Germinal center (tissue), 1 donor: ENCODE results near the gene MIEF2.
A peak's percentile ranks its signal among the peaks of the same experiment; 100 is the strongest.

Experiments
- DNase-seq: peaks from one replicate; pipeline ENCODE4 v3.0.0; 2012; ENCODE audit warnings: mixed read lengths, low spot score

The MIEF2 gene

DNA sequence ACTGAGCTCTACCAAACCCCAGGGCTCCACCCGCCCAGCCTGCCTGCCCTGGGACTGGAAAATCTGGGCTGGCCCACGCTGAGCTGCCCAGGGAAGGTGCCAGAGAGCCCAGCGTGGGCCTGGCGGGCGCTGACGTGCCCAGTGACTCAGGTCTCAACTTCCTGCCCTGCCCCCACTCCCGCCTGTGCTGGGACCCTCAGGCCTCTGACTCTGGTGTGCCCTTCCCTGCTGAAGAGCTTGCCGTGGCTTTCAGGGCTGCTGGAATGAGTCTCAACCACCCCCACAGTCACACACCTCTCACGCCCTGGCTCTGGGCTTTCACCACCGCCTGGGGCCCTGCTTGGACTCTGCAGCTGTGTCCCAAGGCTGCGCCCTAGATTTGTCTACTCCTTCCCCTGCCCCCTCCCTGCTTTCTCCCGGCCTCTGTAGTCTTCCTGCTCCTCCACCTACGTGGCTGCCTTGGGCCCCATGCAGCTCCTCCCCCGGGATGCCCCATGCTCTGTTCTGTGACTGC lies 24.7 kb upstream of the MIEF2 start:
- no peak for DNase-seq

DNA sequence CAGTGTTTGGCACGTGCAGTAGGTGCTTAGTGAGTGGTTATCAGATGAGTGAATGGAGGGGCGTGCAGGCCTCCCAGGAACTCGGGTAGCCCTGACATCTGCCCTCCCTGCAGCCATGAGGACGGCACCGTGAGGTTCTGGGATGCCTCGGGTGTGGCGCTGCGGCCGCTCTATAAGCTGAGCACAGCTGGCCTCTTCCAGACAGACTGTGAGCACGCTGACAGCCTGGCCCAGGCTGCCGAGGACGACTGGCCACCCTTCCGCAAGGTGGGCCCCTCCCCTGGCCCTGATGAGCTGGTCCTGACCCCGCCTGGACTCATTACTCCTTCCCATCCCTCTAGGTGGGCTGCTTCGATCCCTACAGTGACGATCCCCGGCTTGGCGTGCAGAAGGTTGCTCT lies 24.0 kb upstream of the MIEF2 start:
- no peak for DNase-seq

DNA sequence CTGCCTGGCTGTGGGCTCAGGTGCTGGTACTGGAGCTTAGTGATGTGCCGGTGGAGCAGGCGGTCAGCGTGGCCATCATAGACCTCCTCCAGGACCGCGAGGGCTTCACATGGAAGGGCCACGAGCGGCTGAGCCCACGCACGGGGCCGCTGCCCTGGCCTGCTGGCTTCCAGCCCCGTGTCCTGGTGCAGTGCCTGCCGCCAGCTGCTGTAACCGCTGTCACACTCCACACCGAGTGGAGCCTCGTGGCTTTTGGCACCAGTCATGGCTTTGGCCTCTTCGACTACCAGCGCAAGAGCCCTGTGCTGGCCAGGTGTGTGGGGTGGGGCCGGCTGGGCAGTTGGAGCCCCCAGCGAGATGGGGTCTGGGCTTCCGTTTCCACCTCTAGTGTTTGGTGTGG lies 23.0 kb upstream of the MIEF2 start:
- no peak for DNase-seq

DNA sequence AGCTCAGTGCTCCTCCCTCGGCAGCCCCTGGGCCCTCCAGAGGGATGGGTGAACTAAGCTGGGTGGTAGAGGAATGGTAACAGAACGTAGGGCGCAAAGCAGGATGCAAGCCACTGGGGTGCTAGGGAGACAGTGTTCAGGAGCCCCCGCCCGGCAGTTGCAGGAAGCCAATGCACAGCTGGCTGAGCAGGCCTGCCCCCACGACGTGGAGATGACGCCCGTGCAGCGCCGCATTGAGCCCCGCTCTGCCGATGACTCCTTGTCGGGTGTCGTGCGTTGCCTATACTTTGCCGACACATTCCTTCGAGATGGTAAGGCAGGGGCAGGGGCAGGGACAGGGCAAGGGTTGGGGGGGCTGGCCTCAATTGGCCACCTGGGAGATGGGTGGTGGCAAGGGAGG lies 22.2 kb upstream of the MIEF2 start:
- no peak for DNase-seq

DNA sequence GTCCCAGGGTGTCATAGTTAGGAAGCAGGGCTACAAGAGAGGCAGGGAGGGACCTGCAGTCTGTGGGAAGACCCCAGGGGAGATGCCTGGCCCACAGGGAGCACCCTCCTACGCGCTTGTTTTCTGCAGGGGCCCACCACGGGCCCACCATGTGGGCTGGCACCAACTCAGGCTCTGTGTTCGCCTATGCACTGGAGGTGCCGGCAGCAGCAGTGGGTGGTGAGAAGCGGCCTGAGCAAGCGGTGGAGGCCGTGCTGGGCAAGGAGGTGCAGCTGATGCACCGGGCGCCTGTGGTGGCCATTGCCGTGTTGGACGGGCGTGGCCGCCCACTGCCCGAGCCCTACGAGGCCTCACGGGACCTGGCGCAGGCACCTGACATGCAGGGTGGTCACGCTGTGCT lies 20.0 kb upstream of the MIEF2 start:
- no peak for DNase-seq

DNA sequence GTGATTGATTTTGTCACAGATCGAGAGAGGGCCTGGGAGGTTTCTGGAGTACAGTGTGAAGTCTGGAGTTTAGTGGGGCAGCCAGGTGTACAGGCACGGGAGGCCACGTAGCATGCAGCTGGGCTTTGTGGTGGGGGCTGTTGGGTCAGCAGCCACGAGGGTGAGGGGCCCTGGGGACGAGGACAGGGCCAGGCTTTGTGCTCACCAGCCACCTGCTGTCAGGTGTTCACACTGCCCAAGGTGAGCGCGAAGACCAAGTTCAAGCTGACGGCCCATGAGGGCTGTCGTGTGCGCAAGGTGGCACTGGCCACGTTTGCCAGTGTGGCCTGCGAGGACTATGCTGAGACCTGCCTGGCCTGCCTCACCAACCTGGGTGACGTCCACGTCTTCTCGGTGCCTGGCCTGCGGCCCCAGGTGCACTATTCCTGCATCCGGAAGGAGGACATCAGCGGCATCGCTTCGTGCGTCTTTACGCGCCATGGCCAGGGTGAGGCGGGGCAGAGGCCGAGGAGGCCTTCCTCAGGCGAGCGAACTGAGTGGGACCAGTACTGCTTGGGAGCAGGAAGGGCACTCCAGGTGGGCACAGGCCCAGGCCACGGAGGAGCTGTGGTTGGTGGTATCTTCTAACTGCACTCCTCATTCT lies 19.1 kb upstream of the MIEF2 start:
- no peak for DNase-seq

DNA sequence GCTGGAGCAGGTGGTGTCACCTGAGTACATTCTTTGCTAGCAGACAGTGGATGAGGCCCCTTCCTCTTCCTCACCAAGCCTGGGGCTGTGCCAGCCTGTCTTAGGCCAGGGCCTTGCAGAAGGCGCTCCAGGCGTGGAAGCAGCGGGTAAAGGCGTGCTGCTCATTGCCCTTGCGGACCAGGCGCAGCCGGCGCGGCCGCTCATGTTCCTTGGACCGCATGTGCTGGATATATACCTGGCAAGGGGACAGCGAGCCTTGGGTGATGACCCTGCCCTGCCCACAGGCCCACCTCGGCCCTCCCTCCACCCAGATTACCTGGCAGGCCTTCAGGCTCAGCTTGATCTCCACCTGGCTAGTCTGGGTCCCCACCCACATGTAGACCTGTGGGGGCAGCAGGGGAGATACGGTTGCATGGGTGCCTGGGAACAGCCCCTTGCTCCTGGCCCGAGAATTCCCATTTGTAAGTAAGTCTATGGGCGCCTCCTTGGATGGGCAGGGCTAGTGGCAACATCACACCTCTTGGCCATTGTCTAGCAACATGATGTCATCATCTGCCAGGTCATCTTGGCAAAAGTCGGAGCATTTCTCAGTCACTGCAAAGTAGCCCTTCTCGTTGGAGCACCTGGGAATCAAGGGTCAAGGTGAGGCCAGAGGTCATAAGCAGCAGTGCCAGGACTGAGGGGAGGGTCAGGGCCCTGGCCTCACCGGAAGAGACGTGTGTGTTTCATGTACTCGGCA lies 15.3 kb upstream of the MIEF2 start:
- no peak for DNase-seq

DNA sequence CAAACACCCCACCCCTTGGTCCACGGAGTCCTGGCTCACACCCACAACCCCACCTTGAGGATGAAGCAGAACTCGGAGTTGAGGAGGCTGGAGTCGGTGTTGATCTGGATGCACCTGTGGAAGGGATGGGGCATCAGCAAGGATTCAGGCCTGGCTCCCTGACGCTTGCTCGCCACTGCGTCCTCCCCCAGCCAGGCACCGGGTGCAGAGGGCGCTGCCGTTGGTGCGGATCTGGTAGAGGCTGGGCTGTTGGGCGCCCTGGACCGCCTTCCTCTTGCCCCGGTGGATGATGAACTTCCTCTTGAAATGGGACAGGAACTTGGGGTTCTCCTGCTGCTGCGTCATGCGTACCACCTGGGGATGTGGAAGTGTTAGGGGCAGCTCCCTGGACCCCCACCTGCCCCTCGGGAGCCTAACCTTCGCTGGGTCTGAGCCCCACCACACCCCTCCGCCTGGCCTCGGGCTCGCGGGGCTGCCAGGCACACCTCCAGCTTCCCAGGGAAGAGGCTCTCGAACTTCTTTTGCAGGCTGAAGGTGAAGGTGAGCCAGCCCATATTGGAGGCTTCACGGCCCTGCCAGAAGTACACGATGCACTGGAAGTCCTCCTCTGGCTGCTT lies 14.2 kb upstream of the MIEF2 start:
- DNase-seq, result no peak

DNA sequence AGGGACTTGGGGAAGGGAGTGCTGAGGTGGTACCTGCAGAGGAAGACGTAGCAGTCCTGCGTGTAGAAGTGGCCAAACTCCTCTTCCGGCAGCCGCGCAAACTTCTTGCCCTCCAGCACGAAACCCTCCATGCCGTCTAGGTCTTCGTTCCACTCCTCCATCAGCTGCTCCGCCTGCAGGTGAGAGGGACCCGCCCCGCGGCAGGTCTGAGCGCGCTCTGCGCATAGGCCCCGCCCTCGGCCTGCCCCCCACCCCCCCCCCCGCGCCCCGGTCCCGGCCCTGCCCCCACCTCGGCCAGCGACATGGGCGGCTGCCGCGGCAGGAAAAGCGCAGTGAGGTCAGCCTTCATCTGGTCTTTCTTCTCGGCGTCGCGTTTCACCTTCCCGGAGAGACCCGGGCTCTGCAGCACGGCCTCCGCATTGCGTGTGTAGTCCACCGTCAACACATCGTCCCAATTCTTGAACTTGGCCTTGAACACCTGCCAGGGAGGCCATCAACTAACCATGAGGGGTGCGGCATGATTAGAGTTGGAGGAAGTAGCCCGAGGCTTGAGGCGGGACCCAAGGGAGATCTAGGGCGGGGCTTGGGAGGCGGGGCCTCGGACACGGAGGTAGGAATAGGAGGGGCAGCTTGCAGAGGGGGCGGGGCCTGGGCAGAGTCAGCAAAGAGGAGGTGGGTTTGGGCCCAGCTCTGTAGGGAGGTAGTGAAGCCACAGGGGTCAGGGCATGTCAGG lies 13.4 kb upstream of the MIEF2 start:
- peak; percentile 82 for DNase-seq

DNA sequence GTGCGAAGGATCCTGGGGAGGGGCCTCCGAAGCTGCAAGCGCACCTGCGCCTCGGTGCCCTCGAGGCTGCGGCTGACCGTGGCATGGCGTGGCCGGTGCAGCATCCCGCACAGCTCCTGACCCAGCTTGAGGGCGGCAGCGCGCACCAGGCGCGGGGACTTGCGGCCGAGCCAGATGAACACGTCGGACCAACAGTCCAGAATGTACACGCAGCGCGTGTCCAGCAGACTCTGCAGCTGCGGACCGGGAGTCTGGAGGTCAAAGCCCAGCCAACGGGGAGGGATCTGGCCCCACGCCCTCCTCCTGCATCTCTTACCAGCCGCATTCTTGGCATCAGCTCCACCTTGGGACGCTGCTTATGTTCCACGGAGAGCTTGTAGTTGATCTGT lies 12.9 kb upstream of the MIEF2 start:
- no peak for DNase-seq

DNA sequence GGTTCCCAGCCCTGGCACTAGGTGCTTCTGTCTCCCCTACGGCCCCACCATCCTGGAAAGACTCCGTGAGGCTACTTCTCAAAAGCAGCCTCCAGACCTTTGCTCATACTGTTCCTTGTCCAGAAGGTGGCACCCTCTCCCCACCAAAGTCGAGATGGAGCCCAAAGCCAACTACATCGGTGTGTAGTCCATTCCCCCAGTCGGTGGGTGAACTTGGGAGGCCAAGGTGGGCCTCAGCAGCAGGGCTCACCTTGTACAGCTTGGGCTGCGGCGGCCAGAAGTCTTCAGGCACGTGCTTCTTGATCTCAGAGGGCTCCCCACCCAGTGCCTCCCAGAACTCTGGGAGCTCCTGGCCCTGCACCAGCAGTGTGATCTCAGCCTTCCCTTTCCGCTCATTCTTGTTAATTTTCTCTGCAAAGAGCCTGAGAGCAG lies 12.1 kb upstream of the MIEF2 start:
- peak; percentile 87 for DNase-seq

DNA sequence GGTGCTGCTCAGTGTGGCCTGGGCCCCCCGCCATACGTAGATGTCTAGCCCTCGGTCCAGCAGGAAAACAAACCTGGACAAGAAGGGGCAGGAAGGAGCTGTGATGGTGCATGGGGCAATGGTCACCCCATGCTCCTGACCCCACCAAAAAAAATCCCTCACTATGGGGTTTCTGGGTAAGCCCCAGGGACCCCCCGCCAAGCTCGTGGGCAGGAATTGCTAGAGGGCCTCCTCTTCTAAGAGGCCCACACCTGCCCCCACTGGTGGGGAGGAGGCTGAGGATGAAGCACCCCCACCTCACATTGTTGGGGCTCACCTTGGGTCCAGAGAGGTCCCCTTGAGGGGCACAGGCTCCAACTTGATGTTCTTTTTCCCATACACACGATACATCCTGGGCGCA lies 11.7 kb upstream of the MIEF2 start:
- no peak for DNase-seq

DNA sequence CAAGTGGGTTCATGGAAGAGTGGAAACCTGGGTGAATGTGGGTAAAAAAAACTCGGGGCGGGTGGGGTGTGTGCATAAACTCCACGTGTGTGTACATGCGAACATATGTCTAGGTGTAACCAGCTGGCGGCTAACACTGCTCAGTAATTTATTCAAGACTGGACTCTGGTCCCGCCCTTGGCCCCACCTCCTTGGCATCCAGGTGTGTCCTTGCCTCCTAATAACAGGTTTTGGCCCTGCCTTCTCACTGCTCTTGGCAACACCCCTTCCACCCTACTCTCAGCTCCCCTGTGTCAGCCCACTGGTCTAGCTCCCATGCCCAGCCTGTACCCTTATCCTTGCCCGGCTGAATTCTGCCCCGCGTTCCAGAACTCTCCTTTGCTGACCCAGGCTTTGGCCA lies 10.2 kb upstream of the MIEF2 start:
- DNase-seq, result no peak

DNA sequence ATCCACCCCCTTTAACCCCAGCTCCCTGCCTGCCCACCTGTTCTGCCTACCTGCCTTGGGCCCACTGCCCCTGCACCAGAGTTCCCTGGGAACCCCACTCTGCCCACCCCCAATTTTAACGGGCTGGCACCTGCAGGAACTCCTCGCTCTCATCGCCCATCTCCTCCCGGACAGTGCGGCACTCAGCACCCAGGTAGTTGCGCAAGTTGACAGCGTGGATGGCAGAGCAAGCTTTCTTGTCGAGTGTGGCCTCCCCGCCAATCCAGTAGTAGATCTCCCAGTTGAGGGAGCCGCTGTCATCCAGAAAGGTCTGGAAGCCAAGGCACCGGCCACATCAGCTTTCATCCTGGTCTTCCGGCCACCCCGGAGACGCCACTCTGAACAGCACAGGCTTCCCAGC lies 9.8 kb upstream of the MIEF2 start:
- no peak for DNase-seq

DNA sequence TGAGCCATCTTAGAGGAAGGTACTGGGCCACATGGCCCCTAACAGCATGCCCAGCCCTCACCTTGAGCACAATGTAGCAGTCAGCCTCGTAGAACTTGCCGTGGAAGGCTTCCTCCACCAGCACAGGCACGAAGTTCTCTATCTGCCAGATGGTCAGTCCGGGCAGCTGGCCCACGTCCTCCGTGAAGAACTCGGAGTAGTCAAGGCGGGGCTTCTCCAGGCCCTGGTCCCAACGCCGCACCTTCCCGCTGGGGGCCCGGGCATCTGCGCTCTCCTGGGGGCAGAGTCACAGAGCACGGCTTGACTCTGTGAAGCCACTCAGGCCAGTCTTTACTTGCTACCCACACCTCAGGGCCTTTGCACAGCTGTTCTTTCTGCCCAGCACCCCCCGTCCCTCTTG lies 9.3 kb upstream of the MIEF2 start:
- no peak for DNase-seq

DNA sequence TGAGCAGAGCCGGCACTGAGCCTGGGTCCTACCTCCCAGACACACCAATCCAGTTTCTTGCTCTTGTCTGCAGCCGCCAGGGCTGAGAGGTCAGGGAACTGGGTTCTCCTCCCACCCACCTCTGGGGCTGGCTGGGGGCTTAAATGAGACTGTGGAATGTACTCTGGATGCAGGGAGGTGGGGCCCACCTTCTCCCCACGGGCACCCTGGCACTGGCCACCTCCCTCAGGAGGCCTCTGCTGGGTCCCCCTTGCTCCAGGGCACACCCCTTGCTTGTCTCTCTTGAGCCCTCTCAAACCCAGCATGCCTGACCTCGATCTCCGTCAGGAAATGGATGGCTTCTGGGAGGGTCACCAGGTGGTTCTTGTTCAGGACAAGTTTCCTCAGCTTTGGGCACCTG lies 8.3 kb upstream of the MIEF2 start:
- DNase-seq, result no peak

DNA sequence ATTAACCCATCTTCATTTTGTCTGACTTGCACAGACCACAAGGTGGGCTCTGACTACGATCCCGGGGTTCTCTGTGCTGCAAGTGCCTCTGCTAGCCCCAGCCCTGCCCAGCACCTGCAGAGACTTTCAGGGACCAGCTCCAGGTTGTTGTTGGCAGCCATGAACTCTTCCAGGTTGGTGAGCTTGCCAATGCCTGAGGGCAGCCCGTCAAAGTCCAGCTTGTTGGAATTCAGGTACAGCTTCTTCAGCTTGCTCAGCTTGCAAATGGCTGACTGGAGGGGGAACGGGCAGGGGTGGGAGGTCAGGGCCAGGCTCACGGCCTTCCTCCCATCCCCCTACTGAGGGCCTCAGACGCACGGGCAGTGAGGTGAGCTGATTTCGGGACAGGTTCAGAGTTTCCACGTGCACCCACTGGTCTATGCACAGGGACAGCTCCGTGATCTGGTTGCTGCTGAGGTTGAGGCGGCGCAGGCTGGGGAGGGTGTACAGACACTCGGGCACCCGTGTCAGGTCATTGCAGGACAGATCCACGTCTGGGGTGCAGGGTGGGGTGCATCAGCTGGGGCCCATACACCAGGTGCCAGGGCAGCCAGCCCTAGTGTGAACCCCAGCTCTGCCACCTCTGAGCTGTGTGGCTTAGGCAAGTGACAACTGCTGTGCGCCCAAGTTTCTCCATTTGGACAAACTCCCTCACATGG lies 7.1 kb upstream of the MIEF2 start:
- DNase-seq, result no peak

DNA sequence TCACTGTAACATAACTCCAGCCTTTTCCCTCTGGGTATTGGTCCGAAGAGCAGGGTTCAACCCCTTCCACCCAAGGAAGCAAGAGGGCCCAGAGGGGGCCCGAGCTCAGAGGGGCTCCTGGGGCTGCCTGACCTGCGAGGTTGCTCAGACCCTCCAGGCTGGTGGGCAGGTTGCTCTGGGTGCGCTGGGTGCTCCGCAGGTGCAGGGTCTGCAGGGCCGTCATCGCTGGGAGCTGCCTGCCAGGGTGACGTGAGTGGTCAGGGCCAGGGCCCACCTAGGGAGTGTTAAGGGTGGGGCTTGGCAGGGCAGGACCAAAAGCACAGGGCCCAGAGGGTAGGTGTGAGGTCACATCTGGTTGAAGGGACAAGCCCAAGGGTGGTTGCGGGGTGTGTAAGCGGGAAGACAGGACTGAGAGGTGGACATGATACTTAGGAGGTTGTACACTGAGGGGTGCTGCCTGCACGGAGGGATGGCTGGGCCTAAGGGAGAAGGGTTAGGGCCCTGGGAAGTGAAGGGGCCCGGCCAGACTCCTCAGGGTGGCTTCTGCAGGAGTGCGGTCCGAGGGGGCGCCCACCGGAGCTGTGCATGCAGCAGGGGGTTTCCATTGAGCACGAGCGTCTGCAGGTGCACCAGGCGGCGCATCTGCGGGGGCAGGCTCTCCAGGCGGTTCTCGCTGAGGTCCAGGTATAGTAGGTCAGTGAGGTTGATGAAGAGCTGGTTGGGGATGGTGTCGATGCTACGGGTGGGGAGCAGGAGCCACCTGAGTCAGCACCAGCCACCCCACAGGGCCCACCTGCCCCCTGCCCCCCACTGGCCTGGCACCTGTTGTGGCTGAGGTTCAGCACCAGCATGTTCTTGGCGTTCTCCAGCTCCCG lies 6.3 kb upstream of the MIEF2 start:
- no peak for DNase-seq

DNA sequence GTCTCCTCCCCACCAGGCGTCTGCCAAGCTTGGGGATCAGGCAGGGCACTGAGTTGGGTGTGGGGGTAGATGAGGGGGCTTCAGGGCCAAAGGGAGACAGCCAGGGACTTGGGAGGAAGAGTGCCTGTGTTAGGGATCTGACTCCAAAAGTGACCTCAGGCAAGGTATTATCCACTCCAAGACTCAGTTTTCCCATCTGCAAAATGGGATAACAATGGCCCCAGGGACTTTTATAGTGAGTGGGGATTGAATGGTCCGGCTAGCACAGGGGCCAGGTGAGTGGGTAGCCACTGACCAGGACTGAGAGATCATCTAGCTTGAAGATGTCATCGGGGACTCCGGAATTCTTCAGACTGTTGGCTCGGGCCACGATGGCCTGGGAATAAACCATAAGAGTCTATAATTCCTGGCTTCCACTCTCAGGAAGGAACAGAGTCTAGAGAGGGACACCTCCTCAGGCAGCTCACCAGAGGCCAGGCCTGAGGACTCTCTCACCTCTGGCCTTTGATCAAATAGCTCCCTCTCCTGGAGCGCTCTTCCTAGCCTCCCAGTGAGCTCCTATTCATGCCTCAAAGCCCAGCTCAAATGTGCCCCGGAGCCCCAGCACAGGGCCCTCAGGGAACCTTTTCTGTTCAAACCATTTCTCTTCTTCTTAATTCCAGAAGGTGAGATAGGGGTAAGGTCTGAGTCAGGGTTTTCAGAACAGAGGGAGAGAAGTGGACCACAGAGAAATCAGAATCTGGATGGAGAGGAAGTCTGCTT lies 5.4 kb upstream of the MIEF2 start:
- DNase-seq, result no peak

DNA sequence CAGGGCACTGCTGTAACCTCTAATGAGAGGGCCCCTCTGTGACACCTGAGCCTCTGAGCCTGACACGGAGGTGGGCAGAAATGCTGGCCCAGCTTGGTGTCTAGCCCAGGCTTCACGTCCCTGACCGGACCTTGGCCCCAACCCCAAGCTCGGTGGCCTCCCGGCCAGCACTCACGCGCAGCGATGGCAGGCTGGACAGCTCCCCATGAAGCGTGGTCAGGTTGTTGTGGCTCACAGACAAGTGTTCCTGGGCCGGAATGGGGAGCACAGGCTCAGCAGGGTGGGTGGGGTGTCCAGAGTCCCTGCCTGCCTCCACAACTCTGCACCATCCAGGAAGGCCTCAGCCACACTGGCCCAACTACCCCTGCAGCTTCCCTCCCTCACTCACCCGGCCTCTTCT lies 4.1 kb upstream of the MIEF2 start:
- no peak for DNase-seq
